IPS-15b (cell line): ENCODE data around the gene ZMIZ2.
"Not testable (repeated sequence)": the region's sequence is repeated elsewhere in the genome, so short reads cannot be mapped to it uniquely, and the experiment has no call there.

ENCODE experiments used
- H3K27me3 ChIP-seq: one replicate; pipeline ENCODE4 v1.6.1; 2013; ENCODE audit warnings: low read length; ENCODE audit not compliant: control insufficient read depth, insufficient read depth
- H3K36me3 ChIP-seq: one replicate; pipeline ENCODE4 v1.6.1; 2013; ENCODE audit warnings: low read length; ENCODE audit not compliant: control insufficient read depth, insufficient read depth
- H3K4me1 ChIP-seq: one replicate; pipeline ENCODE4 v1.6.1; 2013; ENCODE audit warnings: mild to moderate bottlenecking, low read length; ENCODE audit not compliant: control insufficient read depth, insufficient read depth
- H3K4me3 ChIP-seq: one replicate; pipeline ENCODE4 v1.5.1; 2013; ENCODE audit warnings: low read depth, low read length
- H3K9ac ChIP-seq: one replicate; pipeline ENCODE4 v1.6.1; 2013; ENCODE audit warnings: low read depth, mild to moderate bottlenecking, low read length
- H3K9me3 ChIP-seq: one replicate; pipeline ENCODE4 v1.6.1; 2013; ENCODE audit warnings: mild to moderate bottlenecking, low read length; ENCODE audit not compliant: control insufficient read depth, insufficient read depth

ZMIZ2 gene

GRCh38 chr7:44748045-44748947 lies at the start of gene ZMIZ2:
Gene ZMIZ2 (plus strand): TSS chr7:44748847. CDS start chr7:44756250, 7,403 bp downstream.
- Histone ChIP-seq H3K36me3 (peaks cover 5% of the 10 kb centered on the region), H3K4me1 (peaks cover 17% of the 10 kb centered on the region), H3K9ac (peak within 1 kb of the TSS; percentile 49), H3K27me3 (no peaks in the 10 kb centered on the region), H3K9me3 (no peaks in the 10 kb centered on the region), H3K4me3 (peak within 1 kb of the TSS; percentile 92)

- H3K36me3 ChIP-seq = peaks cover 33% of the 10 kb centered on the region
- H3K9me3 ChIP-seq, H3K4me3 ChIP-seq, H3K27me3 ChIP-seq, H3K4me1 ChIP-seq, H3K9ac ChIP-seq: not testable (repeated sequence)
These were observed 49.0 kb upstream of the ZMIZ2 start for GRCh38 chr7:44699598-44699997.

GRCh38 chr7:44700322-44700721 lies 48.3 kb upstream of the ZMIZ2 start:
- Histone ChIP-seq H3K9me3 (no peaks in the 10 kb centered on the region), H3K4me1 (no peaks in the 10 kb centered on the region), H3K9ac (no peak overlapping the region), H3K4me3 (no peak overlapping the region), H3K27me3 (no peaks in the 10 kb centered on the region), H3K36me3 (peaks cover 33% of the 10 kb centered on the region)

- peaks cover 22% of the 10 kb centered on the region for H3K36me3 ChIP-seq
- not testable (repeated sequence) for H3K9ac ChIP-seq, H3K27me3 ChIP-seq, H3K4me3 ChIP-seq, H3K9me3 ChIP-seq, H3K4me1 ChIP-seq
These were observed 45.3 kb upstream of the ZMIZ2 start for GRCh38 chr7:44703391-44703790.

GRCh38 chr7:44703921-44704320 lies 44.7 kb upstream of the ZMIZ2 start:
- Histone ChIP-seq H3K27me3 (no peaks in the 10 kb centered on the region), H3K4me3 (no peak overlapping the region), H3K9ac (no peak overlapping the region), H3K36me3 (peaks cover 24% of the 10 kb centered on the region), H3K9me3 (no peaks in the 10 kb centered on the region), H3K4me1 (no peaks in the 10 kb centered on the region)

GRCh38 chr7:44705434-44705833 lies 43.2 kb upstream of the ZMIZ2 start:
- H3K4me1 ChIP-seq = no peaks in the 10 kb centered on the region
- H3K9me3 ChIP-seq = no peaks in the 10 kb centered on the region
- H3K27me3 ChIP-seq = no peaks in the 10 kb centered on the region
- no peak overlapping the region for H3K9ac ChIP-seq
- peaks cover 24% of the 10 kb centered on the region for H3K36me3 ChIP-seq
- no peak overlapping the region for H3K4me3 ChIP-seq

GRCh38 chr7:44706788-44707557 lies 41.7 kb upstream of the ZMIZ2 start:
- no peak overlapping the region for H3K4me3 ChIP-seq
- H3K27me3 ChIP-seq = no peaks in the 10 kb centered on the region
- H3K9me3 ChIP-seq = no peaks in the 10 kb centered on the region
- no peak overlapping the region for H3K9ac ChIP-seq
- H3K36me3 ChIP-seq = peaks cover 22% of the 10 kb centered on the region
- no peaks in the 10 kb centered on the region for H3K4me1 ChIP-seq

- Histone ChIP-seq H3K4me1 (no peaks in the 10 kb centered on the region), H3K9ac (no peak overlapping the region), H3K27me3 (no peaks in the 10 kb centered on the region), H3K36me3 (peaks cover 20% of the 10 kb centered on the region), H3K9me3 (no peaks in the 10 kb centered on the region), H3K4me3 (no peak overlapping the region)
These were observed 41.0 kb upstream of the ZMIZ2 start for GRCh38 chr7:44707558-44708230.

GRCh38 chr7:44709011-44709915 lies 39.4 kb upstream of the ZMIZ2 start:
- H3K9ac ChIP-seq = no peak overlapping the region
- no peaks in the 10 kb centered on the region for H3K27me3 ChIP-seq
- H3K36me3 ChIP-seq = peaks cover 20% of the 10 kb centered on the region
- no peak overlapping the region for H3K4me3 ChIP-seq
- no peaks in the 10 kb centered on the region for H3K4me1 ChIP-seq
- no peaks in the 10 kb centered on the region for H3K9me3 ChIP-seq

GRCh38 chr7:44709945-44710596 lies 38.6 kb upstream of the ZMIZ2 start:
- no peaks in the 10 kb centered on the region for H3K27me3 ChIP-seq
- H3K9ac ChIP-seq = no peak overlapping the region
- no peak overlapping the region for H3K4me3 ChIP-seq
- H3K36me3 ChIP-seq = peaks cover 20% of the 10 kb centered on the region
- H3K9me3 ChIP-seq = no peaks in the 10 kb centered on the region
- no peaks in the 10 kb centered on the region for H3K4me1 ChIP-seq
